SK-N-SH (cell line): ENCODE results near the gene SV2C. TPM values are rescaled to one million over a fixed set of nuclear protein-coding genes. Genes with fewer than 3 reads are reported as not detected.

Experiments used
- CTCF ChIA-PET: fragments of 300-600, 350-600 bp; formaldehyde crosslinking; extraction: SDS; loops from one replicate; lab custom pipeline; 2021; lab: Yijun Ruan, JAX
- POLR2A ChIA-PET: fragments of 350-600 bp; sonication (Branson Sonifier 250); formaldehyde crosslinking; extraction: SDS; loops from one replicate; lab custom pipeline; 2020; ENCODE audit warnings: antibody characterized with exemption, inconsistent platforms; lab: Yijun Ruan, JAX
- DNase-seq: peaks from one replicate; pipeline ENCODE4 v3.0.0; 2012
- H2AFZ ChIP-seq: fragments of 200-600 bp; sonication (generic); 2 replicates; pipeline ENCODE4 v1.8.1; 2016; ENCODE audit warnings: antibody characterized with exemption, mild to moderate bottlenecking, low read depth
- H3F3A ChIP-seq: fragments of 200-600 bp; sonication (generic); replicated peaks from 2 replicates; pipeline ENCODE3; 2016; ENCODE audit warnings: antibody characterized with exemption, mild to moderate bottlenecking; ENCODE audit not compliant: insufficient read depth
- H3K27ac ChIP-seq, 2 experiments: fragments of 200-500 bp in 1 of 2; fragments of 200-600 bp in 1 of 2; sonication (Bioruptor generic) in 1 of 2; sonication (generic), shearing (Covaris generic) in 1 of 2; 2 replicates each; pipeline versions ENCODE4 v1.5.1 to v1.6.1; 2014 to 2016; ENCODE audit warnings: low read depth in 2 of 2, inconsistent platforms in 1 of 2, low read length in 1 of 2, mild to moderate bottlenecking in 1 of 2, mixed read lengths in 1 of 2
- H3K27me3 ChIP-seq: fragments of 200-600 bp; sonication (generic), shearing (Covaris generic); 2 replicates; pipeline ENCODE4 v1.6.1; 2016; ENCODE audit warnings: mixed run types; ENCODE audit not compliant: insufficient read depth
- H3K36me3 ChIP-seq, 2 experiments: fragments of 200-500 bp in 1 of 2; fragments of 200-600 bp in 1 of 2; sonication (Bioruptor generic) in 1 of 2; sonication (generic) in 1 of 2; replicated peaks in 1 of 2; 2 replicates each; pipeline versions ENCODE3 to v1.5.1; 2014 to 2016; ENCODE audit warnings: low read length in 1 of 2, mild to moderate bottlenecking in 1 of 2; ENCODE audit not compliant: insufficient read depth in 2 of 2, control insufficient read depth in 1 of 2
- H3K4me1 ChIP-seq, 2 experiments: fragments of 200-500 bp in 1 of 2; fragments of 200-600 bp in 1 of 2; sonication (Bioruptor generic) in 1 of 2; sonication (generic), shearing (Covaris generic) in 1 of 2; 2 replicates each; pipeline versions ENCODE4 v1.5.1 to v1.6.1; 2014 to 2016; ENCODE audit warnings: low read depth in 1 of 2, low read length in 1 of 2, mixed run types in 1 of 2; ENCODE audit not compliant: insufficient read depth in 2 of 2, control insufficient read depth in 1 of 2
- H3K4me2 ChIP-seq: fragments of 200-600 bp; sonication (generic), shearing (Covaris generic); 2 replicates; pipeline ENCODE4 v1.6.1; 2017; ENCODE audit warnings: mixed run types
- H3K4me3 ChIP-seq, 2 experiments: fragments of 200-500 bp in 1 of 2; fragments of 200-600 bp in 1 of 2; sonication (Bioruptor generic) in 1 of 2; sonication (generic), shearing (Covaris generic) in 1 of 2; 2 replicates each; pipeline versions ENCODE4 v1.5.1 to v1.8.1; 2014 to 2016; ENCODE audit warnings: low read depth in 2 of 2, inconsistent platforms in 1 of 2, low read length in 1 of 2, mild to moderate bottlenecking in 1 of 2, mixed read lengths in 1 of 2, moderate library complexity in 1 of 2
- H3K79me2 ChIP-seq: fragments of 200-600 bp; sonication (generic); 2 replicates; pipeline ENCODE4 v1.8.1; 2017; ENCODE audit warnings: mild to moderate bottlenecking; ENCODE audit not compliant: insufficient read depth
- H3K9ac ChIP-seq: fragments of 200-600 bp; sonication (generic); 2 replicates; pipeline ENCODE4 v1.6.1; 2017; ENCODE audit warnings: mixed run types
- H3K9me2 ChIP-seq: fragments of 200-600 bp; sonication (generic); 2 replicates; pipeline ENCODE4 v1.6.1; 2017; ENCODE audit warnings: mixed run types
- H3K9me3 ChIP-seq: fragments of 200-600 bp; sonication (generic); 2 replicates; pipeline ENCODE4 v1.6.1; 2017; ENCODE audit warnings: mixed run types, mild to moderate bottlenecking, moderate library complexity
- H4K20me1 ChIP-seq: fragments of 200-600 bp; sonication (generic); 2 replicates; pipeline ENCODE4 v1.6.1; 2017; ENCODE audit warnings: mild to moderate bottlenecking, mixed run types; ENCODE audit not compliant: insufficient read depth
- CHD2 ChIP-seq: fragments of 150-350 bp; IDR thresholded peaks from 2 replicates; pipeline ENCODE4 v1.6.1; 2018; ENCODE audit warnings: low read length; ENCODE audit not compliant: partially characterized antibody
- CTCF ChIP-seq: fragments of 200-600 bp; sonication (generic); IDR thresholded peaks from 2 replicates; pipeline ENCODE4 v1.6.1; 2017; ENCODE audit warnings: antibody characterized with exemption, mild to moderate bottlenecking, moderate library complexity
- ELF1 ChIP-seq: IDR thresholded peaks from 2 replicates; pipeline ENCODE4 v1.4.0; 2012
- FOXM1 ChIP-seq: IDR thresholded peaks from 2 replicates; pipeline ENCODE4 v1.4.0; 2012; ENCODE audit warnings: low read depth, mild to moderate bottlenecking
- IRF3 ChIP-seq: fragments of 150-350 bp; IDR thresholded peaks from 2 replicates; pipeline ENCODE4 v1.6.1; 2016; ENCODE audit warnings: mild to moderate bottlenecking, low read depth, low read length
- PBX3 ChIP-seq: IDR thresholded peaks from 2 replicates; pipeline ENCODE4; 2012
- RAD21 ChIP-seq: IDR thresholded peaks from 2 replicates; pipeline ENCODE4 v1.6.1; 2012; ENCODE audit warnings: mild to moderate bottlenecking, low read length
- REST ChIP-seq: IDR thresholded peaks from 2 replicates; pipeline ENCODE4 v1.6.1; 2012; ENCODE audit warnings: mild to moderate bottlenecking, low read depth, low read length, moderate library complexity
- RFX5 ChIP-seq: IDR thresholded peaks from 2 replicates; pipeline ENCODE4 v1.6.1; 2012; ENCODE audit warnings: mild to moderate bottlenecking, improper control_type of control experiment, low read length
- RXRA ChIP-seq: IDR thresholded peaks from 2 replicates; pipeline ENCODE4 v1.4.0; 2012; ENCODE audit warnings: low read depth, mild to moderate bottlenecking, borderline replicate concordance
- TAF1 ChIP-seq: IDR thresholded peaks from 2 replicates; pipeline ENCODE4 v1.6.1; 2012; ENCODE audit warnings: low read depth, mild to moderate bottlenecking, low read length, moderate library complexity, borderline replicate concordance
- TCF12 ChIP-seq: IDR thresholded peaks from 2 replicates; pipeline ENCODE4 v1.4.0; 2012
- TEAD4 ChIP-seq: IDR thresholded peaks from 2 replicates; pipeline ENCODE4 v1.4.0; 2012; ENCODE audit warnings: mild to moderate bottlenecking, borderline replicate concordance; ENCODE audit not compliant: insufficient read depth
- USF1 ChIP-seq: IDR thresholded peaks from 2 replicates; pipeline ENCODE4 v1.4.0; 2012; ENCODE audit warnings: low read depth, borderline replicate concordance
- USF2 ChIP-seq: fragments of 150-350 bp; IDR thresholded peaks from 2 replicates; pipeline ENCODE4 v1.6.1; 2017; ENCODE audit warnings: antibody characterized with exemption, low read length, low read depth, borderline replicate concordance
- ZBTB33 ChIP-seq: IDR thresholded peaks from 2 replicates; pipeline ENCODE4 v1.4.0; 2012; ENCODE audit warnings: low read depth, borderline replicate concordance
- WGBS: methylation state at CpG from one replicate; pipeline ENCODE4 v1.1.6; 2017; ENCODE audit warnings: low lambda C conversion rate; 5-methylcytosine and 5-hydroxymethylcytosine counted together
- polyA plus RNA-seq, 3 experiments: library from polyadenylated mRNA; depleted of rRNA; stranded (reverse); fragments of >200 nt; gene quantifications; 2 replicates each; pipeline ENCODE4 v1.2.3, GENCODE V29; 2012

SV2C gene
- polyA plus RNA-seq, 1 of the 3 experiments (the other 2 are of a cell fraction), result 0.05 TPM

GRCh38 chr5:76291305-76292077, 208.3 kb downstream of the SV2C start:
- DNase-seq, result no peak
- no peak overlapping the region for H3K4me2 ChIP-seq
- CTCF ChIA-PET, result interaction anchor here (0.9 kb wide), 1 partner anchor 35 kb away, joined by 5 read pairs; no protein-coding TSS in a partner anchor
- H3K79me2 ChIP-seq, result no peaks in the 10 kb centered on the region
- no peaks in the 10 kb centered on the region for H3F3A ChIP-seq
- 64% methylated on average over 8 of the region's 8 CpGs for WGBS
- no peak overlapping the region for H3K4me3 ChIP-seq
- TF ChIP-seq FOXM1, result no peak
- TF ChIP-seq TAF1, result no peak
- no peak for TF ChIP-seq RFX5
- TF ChIP-seq PBX3, result no peak
- no peak for TF ChIP-seq RAD21
- TF ChIP-seq USF2, result no peak
- TF ChIP-seq ELF1, result no peak
- no peak for TF ChIP-seq RXRA
- TF ChIP-seq CTCF, result no peak
- no peak for TF ChIP-seq ZBTB33
- TF ChIP-seq TCF12, result no peak
- no peak for TF ChIP-seq TEAD4
- TF ChIP-seq REST, result no peak
- no peak for TF ChIP-seq IRF3
- no peak for TF ChIP-seq CHD2
- TF ChIP-seq USF1, result no peak
- TF ChIP-seq, all 33 proteins: peak for 0
- POLR2A ChIA-PET, result no interaction called here
- Histone ChIP-seq H3K4me1 (no peaks in the 10 kb centered on the region), H2AFZ (no peak overlapping the region), H3K27me3 (no peaks in the 10 kb centered on the region; the same call in 1 of the 2 replicates), H3K9ac (no peak overlapping the region), H4K20me1 (no peaks in the 10 kb centered on the region), H3K9me3 (no peaks in the 10 kb centered on the region), H3K36me3 (peaks cover 0 to 2% of the 10 kb centered on the region in 2 experiments), H3K27ac (no peak overlapping the region), H3K9me2 (no peaks in the 10 kb centered on the region)
